AG09319 (cell line): ENCODE results near the gene SENP3.

ENCODE experiments used
- DNase-seq: peaks from one replicate; pipeline ENCODE4 v3.0.0-alpha.2; 2010; ENCODE audit warnings: low read depth; ENCODE audit errors: extremely low read depth
- TF ChIP-seq, protein P1 (sequence below): IDR thresholded peaks from 2 replicates; pipeline ENCODE4 v1.5.1; 2011; ENCODE audit warnings: low read depth, mild to moderate bottlenecking, inconsistent platforms, low read length, moderate library complexity

Gene SENP3

DNA sequence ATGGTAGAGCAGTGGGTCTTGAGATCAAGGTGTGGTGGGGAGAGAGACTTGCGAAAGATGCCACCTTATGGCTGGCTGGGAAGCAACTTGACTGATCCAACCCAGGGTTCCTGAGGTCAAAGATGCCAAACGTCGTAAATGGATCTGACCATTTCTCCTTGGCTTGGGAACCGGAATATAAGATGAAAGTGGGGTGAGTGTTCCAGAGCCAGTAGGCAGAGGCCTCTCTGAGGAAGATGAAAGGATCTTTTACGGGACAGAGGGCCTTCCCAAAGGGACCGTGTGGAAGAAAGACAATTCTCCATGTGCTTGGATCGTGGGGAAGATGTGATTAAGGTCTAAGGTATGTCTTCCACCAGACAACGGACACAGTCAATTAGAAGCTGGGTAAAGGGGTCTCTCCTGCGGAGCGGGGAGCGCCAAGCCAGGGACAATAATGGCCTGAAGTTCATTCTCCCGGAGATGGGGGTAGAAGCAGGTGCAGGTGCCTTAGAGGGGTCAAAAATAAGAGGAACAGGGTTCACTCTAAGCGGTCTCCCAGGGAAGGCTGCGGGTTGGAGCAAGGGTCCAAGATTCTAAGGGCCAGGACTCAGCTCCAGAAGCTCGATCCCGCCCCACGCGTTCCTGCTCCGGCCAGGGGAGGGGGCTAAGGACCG, 52.2 kb downstream of the SENP3 start:
- no peak for DNase-seq
- TF ChIP-seq, protein P1, sequence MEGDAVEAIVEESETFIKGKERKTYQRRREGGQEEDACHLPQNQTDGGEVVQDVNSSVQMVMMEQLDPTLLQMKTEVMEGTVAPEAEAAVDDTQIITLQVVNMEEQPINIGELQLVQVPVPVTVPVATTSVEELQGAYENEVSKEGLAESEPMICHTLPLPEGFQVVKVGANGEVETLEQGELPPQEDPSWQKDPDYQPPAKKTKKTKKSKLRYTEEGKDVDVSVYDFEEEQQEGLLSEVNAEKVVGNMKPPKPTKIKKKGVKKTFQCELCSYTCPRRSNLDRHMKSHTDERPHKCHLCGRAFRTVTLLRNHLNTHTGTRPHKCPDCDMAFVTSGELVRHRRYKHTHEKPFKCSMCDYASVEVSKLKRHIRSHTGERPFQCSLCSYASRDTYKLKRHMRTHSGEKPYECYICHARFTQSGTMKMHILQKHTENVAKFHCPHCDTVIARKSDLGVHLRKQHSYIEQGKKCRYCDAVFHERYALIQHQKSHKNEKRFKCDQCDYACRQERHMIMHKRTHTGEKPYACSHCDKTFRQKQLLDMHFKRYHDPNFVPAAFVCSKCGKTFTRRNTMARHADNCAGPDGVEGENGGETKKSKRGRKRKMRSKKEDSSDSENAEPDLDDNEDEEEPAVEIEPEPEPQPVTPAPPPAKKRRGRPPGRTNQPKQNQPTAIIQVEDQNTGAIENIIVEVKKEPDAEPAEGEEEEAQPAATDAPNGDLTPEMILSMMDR = no peak

DNA sequence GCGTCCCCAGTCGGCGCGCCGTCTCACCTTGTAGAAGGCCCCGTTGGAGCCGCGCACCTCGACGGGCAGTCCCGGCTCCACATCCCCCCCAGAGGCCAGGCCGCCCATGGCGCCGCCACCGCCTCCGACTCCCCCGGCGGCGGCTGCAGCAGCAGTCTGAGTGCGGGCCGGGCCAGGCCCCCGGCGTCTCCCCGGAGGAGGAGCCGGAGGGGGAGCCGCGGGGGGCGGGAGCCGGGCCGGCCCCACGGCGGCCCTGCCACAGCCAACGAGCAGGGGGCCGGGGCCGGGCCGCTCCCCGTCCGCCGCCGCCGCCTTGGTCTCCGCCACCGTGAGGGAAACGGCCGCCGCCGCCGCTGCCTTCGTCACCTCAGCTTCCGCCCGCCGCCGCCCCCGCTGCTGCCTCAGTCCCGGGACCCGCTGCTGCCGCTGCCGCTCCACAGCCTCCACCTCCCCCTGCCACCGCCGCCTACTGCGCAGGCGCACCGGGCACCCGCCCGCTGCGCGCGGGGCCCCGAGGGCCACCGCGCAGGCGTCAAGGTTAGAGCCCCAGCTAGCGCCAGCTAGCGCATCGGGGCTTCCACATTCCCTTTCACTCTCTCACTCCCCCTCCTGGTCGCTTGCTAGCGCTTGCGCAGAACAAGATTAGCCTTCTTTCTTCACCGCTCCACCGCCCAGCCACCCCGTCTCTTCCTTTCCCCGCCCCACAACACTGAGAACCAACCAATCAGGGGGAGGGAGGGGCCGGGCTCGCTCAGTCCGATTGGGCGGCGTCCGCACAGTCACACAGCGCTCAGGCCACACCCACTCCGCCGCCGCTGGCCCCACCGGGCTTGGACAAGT, 52.9 kb downstream of the SENP3 start, which contains the start of gene FXR2:
Gene FXR2 (minus strand): TSS at position 473 of the 840 bp plus-strand sequence. CDS start 365 bp downstream, at position 108.
- DNase-seq = peak; percentile 100
- TF ChIP-seq, protein P1 = peak; percentile 66

GRCh38 chr17:7615265-7615747, 53.6 kb downstream of the SENP3 start:
- no peak for DNase-seq
- TF ChIP-seq, protein P1 = no peak

DNA sequence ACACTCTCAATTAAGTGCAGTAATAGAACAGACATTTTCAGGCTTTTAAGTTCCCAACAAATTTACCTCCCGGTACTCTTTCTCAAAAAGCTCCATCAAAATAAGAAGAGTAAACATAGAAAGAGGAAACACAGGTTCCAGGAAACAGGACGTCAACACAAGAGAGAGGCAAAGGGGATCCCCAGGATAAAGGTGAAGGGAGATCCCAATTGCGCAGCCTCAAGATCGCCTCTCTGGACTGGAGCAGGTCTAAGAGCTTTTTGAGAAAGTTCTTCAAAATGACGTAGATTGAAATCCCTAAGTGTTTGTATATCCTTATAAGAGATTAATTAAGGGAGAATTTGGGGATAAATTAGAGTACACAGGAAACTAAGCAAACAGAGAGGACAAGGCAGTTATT, 56.9 kb downstream of the SENP3 start:
- TF ChIP-seq, protein P1 = no peak
- DNase-seq = no peak

GRCh38 chr17:7620835-7621234, 59.1 kb downstream of the SENP3 start:
- no peak for DNase-seq
- TF ChIP-seq, protein P1 = no peak
